ENCODE data around the gene TPRX2. TPM values are rescaled to one million over a fixed set of nuclear protein-coding genes. Genes with fewer than 3 reads are reported as not detected.
"Not testable (repeated sequence)": the region's sequence is repeated elsewhere in the genome, so short reads cannot be mapped to it uniquely, and the experiment has no call there.

The TPRX2 gene
- total RNA-seq, 4 donors from 2014 or later, result not detected

DNA sequence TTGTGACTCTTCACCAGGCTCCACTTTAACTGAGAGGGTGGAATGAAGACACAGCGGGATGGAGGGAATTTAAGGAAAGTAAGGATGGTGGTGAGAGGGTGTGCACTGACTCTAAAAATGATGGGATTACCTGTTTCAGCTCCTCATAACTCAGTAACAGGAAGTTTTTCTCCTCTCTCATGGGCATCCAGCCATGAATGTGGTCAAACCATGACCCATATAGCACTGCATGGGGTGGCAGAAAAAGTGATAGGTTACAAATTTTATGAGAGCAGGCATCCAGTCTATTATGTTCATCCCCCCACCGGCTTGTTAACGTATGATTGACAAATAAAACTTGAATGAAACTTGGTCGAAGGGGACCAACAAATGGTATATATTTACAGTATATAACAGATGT is 19.9 kb downstream of the TPRX2 start:
- DNase-seq (no peak), ATAC-seq (no peak)
- Histone ChIP-seq H3K27ac (no peak overlapping the region), H3K27me3 (no peaks in the 10 kb centered on the region), H3K4me1 (no peaks in the 10 kb centered on the region), H3K9me3 (no peaks in the 10 kb centered on the region), H3K4me3 (no peak overlapping the region), H3K36me3 (no peaks in the 10 kb centered on the region)
- TF ChIP-seq, protein P1, sequence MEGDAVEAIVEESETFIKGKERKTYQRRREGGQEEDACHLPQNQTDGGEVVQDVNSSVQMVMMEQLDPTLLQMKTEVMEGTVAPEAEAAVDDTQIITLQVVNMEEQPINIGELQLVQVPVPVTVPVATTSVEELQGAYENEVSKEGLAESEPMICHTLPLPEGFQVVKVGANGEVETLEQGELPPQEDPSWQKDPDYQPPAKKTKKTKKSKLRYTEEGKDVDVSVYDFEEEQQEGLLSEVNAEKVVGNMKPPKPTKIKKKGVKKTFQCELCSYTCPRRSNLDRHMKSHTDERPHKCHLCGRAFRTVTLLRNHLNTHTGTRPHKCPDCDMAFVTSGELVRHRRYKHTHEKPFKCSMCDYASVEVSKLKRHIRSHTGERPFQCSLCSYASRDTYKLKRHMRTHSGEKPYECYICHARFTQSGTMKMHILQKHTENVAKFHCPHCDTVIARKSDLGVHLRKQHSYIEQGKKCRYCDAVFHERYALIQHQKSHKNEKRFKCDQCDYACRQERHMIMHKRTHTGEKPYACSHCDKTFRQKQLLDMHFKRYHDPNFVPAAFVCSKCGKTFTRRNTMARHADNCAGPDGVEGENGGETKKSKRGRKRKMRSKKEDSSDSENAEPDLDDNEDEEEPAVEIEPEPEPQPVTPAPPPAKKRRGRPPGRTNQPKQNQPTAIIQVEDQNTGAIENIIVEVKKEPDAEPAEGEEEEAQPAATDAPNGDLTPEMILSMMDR (IDR thresholded peaks at IDR 0.05 in 4 of 5, conservative IDR thresholded peaks at IDR 0.05 in 1 of 5), result no peak
- TF ChIP-seq POLR2A (IDR thresholded peaks at IDR 0.05), result no peak
- intact Hi-C loops (cut with DNase I; ENCODE audit: low total_unique reads), result no loop called here
- in situ Hi-C loops (cut with MboI; ENCODE audit: low sequenced_read_pairs in 4 of 4), result no loop called here

DNA sequence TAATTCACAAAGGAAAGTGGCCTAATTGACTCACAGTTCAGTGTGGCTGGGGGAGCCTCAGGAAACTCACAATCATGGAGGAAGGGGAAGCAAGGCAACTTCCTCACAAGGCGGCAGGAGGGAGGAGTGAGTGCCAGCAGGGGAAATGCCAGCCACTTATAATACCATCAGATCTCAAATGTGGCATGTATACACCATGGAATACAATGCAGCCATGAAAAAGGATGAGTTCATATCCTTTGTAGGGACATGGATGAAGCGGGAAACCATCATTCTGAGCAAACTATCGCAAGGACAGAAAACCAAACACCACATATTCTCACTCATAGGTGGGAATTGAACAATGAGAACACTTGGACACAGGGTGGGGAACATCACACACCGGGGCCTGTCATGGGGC is 20.4 kb downstream of the TPRX2 start:
- H3K4me1 ChIP-seq; intact Hi-C loops (cut with DNase I; ENCODE audit: low total_unique reads); in situ Hi-C loops (cut with MboI; ENCODE audit: low sequenced_read_pairs in 4 of 4); H3K4me3 ChIP-seq; ATAC-seq; DNase-seq; H3K9me3 ChIP-seq; H3K27ac ChIP-seq; H3K27me3 ChIP-seq; H3K36me3 ChIP-seq: not testable (repeated sequence)

DNA sequence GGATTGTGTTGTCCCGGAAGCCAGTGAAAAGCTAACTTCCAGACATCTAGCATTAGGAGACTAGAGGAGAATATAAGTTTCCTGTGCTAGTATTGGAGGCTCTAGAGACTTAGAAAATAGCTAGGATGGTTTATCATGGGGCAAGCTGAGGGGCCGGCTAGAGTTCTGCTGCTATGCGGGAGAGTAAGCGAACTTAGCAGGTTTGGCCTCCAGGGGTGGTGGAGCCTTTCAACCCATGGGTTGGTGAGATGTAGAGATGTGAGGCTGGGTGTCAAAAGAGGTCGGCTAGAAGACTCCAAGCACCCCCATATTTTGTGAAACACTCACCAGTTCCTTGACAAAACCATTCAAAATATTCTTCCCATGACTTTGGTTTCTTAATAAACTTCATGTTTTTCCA is 22.7 kb downstream of the TPRX2 start:
- Histone ChIP-seq H3K9me3 (no peaks in the 10 kb centered on the region), H3K27me3 (peaks cover 0 to 3% (median 0%) of the 10 kb centered on the region in 3 donors), H3K4me3 (no peak overlapping the region), H3K4me1 (no peaks in the 10 kb centered on the region), H3K36me3 (no peaks in the 10 kb centered on the region), H3K27ac (no peak overlapping the region)
- in situ Hi-C loops (cut with MboI; ENCODE audit: low sequenced_read_pairs in 4 of 4), result no loop called here
- TF ChIP-seq, protein P1 (IDR thresholded peaks at IDR 0.05 in 4 of 5, conservative IDR thresholded peaks at IDR 0.05 in 1 of 5), result no peak
- TF ChIP-seq POLR2A (IDR thresholded peaks at IDR 0.05), result no peak
- DNase-seq (no peak), ATAC-seq (no peak)
- intact Hi-C loops (cut with DNase I; ENCODE audit: low total_unique reads), result no loop called here

DNA sequence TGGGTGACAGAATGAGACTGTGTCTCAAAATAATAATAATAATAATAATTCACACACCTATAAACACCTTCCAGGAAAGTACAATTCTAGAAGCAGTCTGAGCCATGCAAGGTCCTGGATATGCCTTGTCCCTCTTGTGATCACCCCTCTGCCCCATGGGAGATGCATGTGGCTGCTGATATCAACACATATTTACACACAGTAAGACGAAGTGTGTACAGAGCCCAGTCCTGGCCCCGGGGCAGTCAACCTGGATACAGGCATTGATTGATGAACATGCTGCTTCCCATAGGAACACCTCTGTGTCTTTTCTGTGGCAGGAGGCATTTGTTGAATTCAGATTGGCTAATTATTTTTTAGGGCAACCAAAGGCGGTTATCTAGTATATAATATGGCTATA is 23.9 kb downstream of the TPRX2 start:
- in situ Hi-C loops (cut with MboI; ENCODE audit: low sequenced_read_pairs in 4 of 4) (no loop called here), intact Hi-C loops (cut with DNase I; ENCODE audit: low total_unique reads) (no loop called here)
- Histone ChIP-seq H3K9me3 (no peaks in the 10 kb centered on the region), H3K27me3 (peaks cover 0 to 3% (median 0%) of the 10 kb centered on the region in 3 donors), H3K4me3 (no peak overlapping the region), H3K4me1 (no peaks in the 10 kb centered on the region), H3K27ac (no peak overlapping the region), H3K36me3 (no peaks in the 10 kb centered on the region)
- DNase-seq, result no peak
- TF ChIP-seq POLR2A (IDR thresholded peaks at IDR 0.05), result no peak
- TF ChIP-seq, protein P1 (IDR thresholded peaks at IDR 0.05 in 4 of 5, conservative IDR thresholded peaks at IDR 0.05 in 1 of 5), result no peak
- no peak for ATAC-seq

DNA sequence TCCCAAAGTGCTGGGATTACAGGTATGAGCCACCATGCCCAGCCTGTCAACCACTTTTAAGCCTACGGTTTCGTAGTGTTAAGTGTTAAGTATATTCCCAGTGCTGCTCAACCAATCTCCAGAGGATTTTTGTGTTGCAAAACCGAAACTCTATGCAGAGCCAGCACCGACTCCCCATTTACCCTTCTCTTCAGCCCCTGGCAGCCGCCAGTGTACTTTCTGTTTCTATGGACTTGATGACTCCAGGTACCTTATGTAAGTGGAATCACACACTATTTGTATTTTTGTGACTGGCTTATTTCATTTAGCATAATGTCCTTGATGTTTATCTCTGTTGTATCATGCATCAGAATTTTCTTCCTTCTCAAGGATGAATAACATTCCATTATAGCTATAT is 26.0 kb downstream of the TPRX2 start:
- TF ChIP-seq, protein P1 (IDR thresholded peaks at IDR 0.05 in 4 of 5, conservative IDR thresholded peaks at IDR 0.05 in 1 of 5), result no peak
- H3K4me1 ChIP-seq, result no peaks in the 10 kb centered on the region
- H3K27ac ChIP-seq, result no peak overlapping the region
- intact Hi-C loops (cut with DNase I; ENCODE audit: low total_unique reads), result no loop called here
- no peaks in the 10 kb centered on the region for H3K36me3 ChIP-seq
- H3K27me3 ChIP-seq, result peaks cover 0 to 3% (median 0%) of the 10 kb centered on the region in 3 donors
- no peaks in the 10 kb centered on the region for H3K9me3 ChIP-seq
- DNase-seq (no peak), ATAC-seq (no peak)
- H3K4me3 ChIP-seq, result no peak overlapping the region
- in situ Hi-C loops (cut with MboI; ENCODE audit: low sequenced_read_pairs in 4 of 4), result no loop called here

All from gastrocnemius medialis (tissue), 4 donors.